ENCODE data around the gene CFAP410. TPM values are rescaled to one million over a fixed set of nuclear protein-coding genes. Genes with fewer than 3 reads are reported as not detected.
A peak's percentile ranks its signal among the peaks of the same experiment; 100 is the strongest.
"Not testable (repeated sequence)": the region's sequence is repeated elsewhere in the genome, so short reads cannot be mapped to it uniquely, and the experiment has no call there.

CFAP410 gene
- total RNA-seq, 1 donor from 2014 or later = 25.4 TPM

GRCh38 chr21:44304011-44304616 is 35.1 kb downstream of the CFAP410 start:
- intact Hi-C loops (cut with DNase I) = no loop called here
- H3K4me1 ChIP-seq = peaks cover 32% of the 10 kb centered on the region

GRCh38 chr21:44303490-44303981 is 35.7 kb downstream of the CFAP410 start:
- H3K4me3 ChIP-seq = no peak overlapping the region
- ATAC-seq (no peak), DNase-seq (no peak)
- no peaks in the 10 kb centered on the region for H3K27me3 ChIP-seq
- no peaks in the 10 kb centered on the region for H3K9me3 ChIP-seq
- intact Hi-C loops (cut with DNase I) = no loop called here
- peaks cover 32% of the 10 kb centered on the region for H3K4me1 ChIP-seq
- peaks cover 12% of the 10 kb centered on the region for H3K36me3 ChIP-seq
- H3K27ac ChIP-seq = no peak overlapping the region
- TF ChIP-seq CTCF (IDR thresholded peaks at IDR 0.05) = no peak

More at GRCh38 chr21:44304011-44304616, 35.1 kb downstream of the CFAP410 start:
- no peak for DNase-seq
- peaks cover 12% of the 10 kb centered on the region for H3K36me3 ChIP-seq
- no peak overlapping the region for H3K27ac ChIP-seq
- H3K27me3 ChIP-seq = no peaks in the 10 kb centered on the region
- no peaks in the 10 kb centered on the region for H3K9me3 ChIP-seq
- no peak for TF ChIP-seq CTCF (IDR thresholded peaks at IDR 0.05)
- no peak for ATAC-seq
- no peak overlapping the region for H3K4me3 ChIP-seq

GRCh38 chr21:44302573-44303401 is 36.4 kb downstream of the CFAP410 start:
- TF ChIP-seq CTCF (IDR thresholded peaks at IDR 0.05) = peak; percentile 18
- intact Hi-C loops (cut with DNase I); H3K27ac ChIP-seq; H3K4me3 ChIP-seq; DNase-seq; H3K27me3 ChIP-seq; ATAC-seq; H3K9me3 ChIP-seq; H3K36me3 ChIP-seq: not testable (repeated sequence)
- H3K4me1 ChIP-seq = peaks cover 37% of the 10 kb centered on the region

GRCh38 chr21:44301961-44302406 is 37.2 kb downstream of the CFAP410 start:
- Histone ChIP-seq H3K27me3 (no peaks in the 10 kb centered on the region), H3K36me3 (peaks cover under 1% of the 10 kb centered on the region), H3K4me1 (peaks cover 43% of the 10 kb centered on the region), H3K4me3 (no peak overlapping the region), H3K27ac (no peak overlapping the region), H3K9me3 (no peaks in the 10 kb centered on the region)
- intact Hi-C loops (cut with DNase I) = no loop called here
- no peak for TF ChIP-seq CTCF (IDR thresholded peaks at IDR 0.05)
- ATAC-seq = no peak
- DNase-seq = no peak

GRCh38 chr21:44301141-44301540 is 38.0 kb downstream of the CFAP410 start:
- no peak for ATAC-seq
- no peaks in the 10 kb centered on the region for H3K9me3 ChIP-seq
- H3K27ac ChIP-seq = peak overlapping the region; percentile 84
- H3K4me3 ChIP-seq = peak overlapping the region; percentile 78
- DNase-seq = no peak
- intact Hi-C loops (cut with DNase I) = no loop called here
- TF ChIP-seq CTCF (IDR thresholded peaks at IDR 0.05) = no peak
- H3K27me3 ChIP-seq = no peaks in the 10 kb centered on the region
- H3K36me3 ChIP-seq = no peaks in the 10 kb centered on the region
- peaks cover 43% of the 10 kb centered on the region for H3K4me1 ChIP-seq

Data from upper lobe of right lung (tissue), 1 donor.